ENCODE measurements around the gene XPO5. TPM values are rescaled to one million over a fixed set of nuclear protein-coding genes. Genes with fewer than 3 reads are reported as not detected.

The XPO5 gene
- total RNA-seq, 2 donors from 2014 or later: 16.8 to 20.5 TPM

GRCh38 chr6:43493230-43493629 lies 82.6 kb downstream of the XPO5 start:
- Histone ChIP-seq H3K4me3 (no peak overlapping the region), H3K27ac (no peak overlapping the region), H3K9me3 (no peaks in the 10 kb centered on the region), H3K4me1 (peaks cover 12% of the 10 kb centered on the region), H3K27me3 (no peaks in the 10 kb centered on the region), H3K36me3 (replicated peaks in 1 of 2; ENCODE audit: insufficient read depth in 1 of 2, low read depth in 2 of 2) (peaks cover 0 to 2% of the 10 kb centered on the region in 2 donors)
- DNase-seq (no peak), ATAC-seq (no peak)
- intact Hi-C loops (cut with DNase I): no loop called here
- TF ChIP-seq POLR2A (IDR thresholded peaks at IDR 0.05): no peak
- no peak for TF ChIP-seq CTCF (IDR thresholded peaks at IDR 0.05)
- WGBS, 2 donors: 70 to 80% methylated on average over 2 of the region's 2 CpGs

- no peak overlapping the region for H3K27ac ChIP-seq
- TF ChIP-seq CTCF (IDR thresholded peaks at IDR 0.05) (no peak), POLR2A (IDR thresholded peaks at IDR 0.05) (no peak)
- H3K27me3 ChIP-seq: no peaks in the 10 kb centered on the region
- WGBS, 2 donors: 91 to 100% methylated on average over 2 to 3 of the region's 3 CpGs
- H3K4me1 ChIP-seq: peaks cover 12% of the 10 kb centered on the region
- H3K36me3 ChIP-seq (replicated peaks in 1 of 2; ENCODE audit: insufficient read depth in 1 of 2, low read depth in 2 of 2): peaks cover 0 to 2% of the 10 kb centered on the region in 2 donors
- no peak overlapping the region for H3K4me3 ChIP-seq
- no peaks in the 10 kb centered on the region for H3K9me3 ChIP-seq
- intact Hi-C loops (cut with DNase I): no loop called here
- DNase-seq: no peak
- ATAC-seq: no peak
These were observed 83.2 kb downstream of the XPO5 start for GRCh38 chr6:43492673-43493072.

- ATAC-seq (peak; percentile 25), DNase-seq (peak in 2 of 4 donors; percentile 52 to 57)
- TF ChIP-seq CTCF (IDR thresholded peaks at IDR 0.05) (no peak), POLR2A (IDR thresholded peaks at IDR 0.05) (no peak)
- no peaks in the 10 kb centered on the region for H3K9me3 ChIP-seq
- H3K4me1 ChIP-seq: peaks cover 12% of the 10 kb centered on the region
- H3K36me3 ChIP-seq (replicated peaks in 1 of 2; ENCODE audit: insufficient read depth in 1 of 2, low read depth in 2 of 2): no peaks in the 10 kb centered on the region
- H3K27me3 ChIP-seq: no peaks in the 10 kb centered on the region
- WGBS, 2 donors: 47 to 53% methylated on average over 4 to 10 of the region's 10 CpGs
- intact Hi-C loops (cut with DNase I): no loop called here
- no peak overlapping the region for H3K4me3 ChIP-seq
- H3K27ac ChIP-seq: no peak overlapping the region
These were observed 83.8 kb downstream of the XPO5 start for GRCh38 chr6:43491750-43492661.

GRCh38 chr6:43490523-43490939 lies 85.3 kb downstream of the XPO5 start:
- WGBS, 2 donors: 80 to 81% methylated on average over 4 to 6 of the region's 6 CpGs
- intact Hi-C loops (cut with DNase I): no loop called here
- DNase-seq (no peak), ATAC-seq (no peak)
- peaks cover 12% of the 10 kb centered on the region for H3K4me1 ChIP-seq
- no peak overlapping the region for H3K27ac ChIP-seq
- H3K9me3 ChIP-seq: no peaks in the 10 kb centered on the region
- no peaks in the 10 kb centered on the region for H3K36me3 ChIP-seq (replicated peaks in 1 of 2; ENCODE audit: insufficient read depth in 1 of 2, low read depth in 2 of 2)
- no peak overlapping the region for H3K4me3 ChIP-seq
- H3K27me3 ChIP-seq: no peaks in the 10 kb centered on the region
- no peak for TF ChIP-seq CTCF (IDR thresholded peaks at IDR 0.05)
- no peak for TF ChIP-seq POLR2A (IDR thresholded peaks at IDR 0.05)
